ENCODE results near the gene TTC23. TPM values are rescaled to one million over a fixed set of nuclear protein-coding genes. Genes with fewer than 3 reads are reported as not detected.

The TTC23 gene
- polyA plus RNA-seq, 1 donor (not counting 4 experiments of a cell fraction or from before 2014, with no cell fraction given): 6.7 TPM

DNA sequence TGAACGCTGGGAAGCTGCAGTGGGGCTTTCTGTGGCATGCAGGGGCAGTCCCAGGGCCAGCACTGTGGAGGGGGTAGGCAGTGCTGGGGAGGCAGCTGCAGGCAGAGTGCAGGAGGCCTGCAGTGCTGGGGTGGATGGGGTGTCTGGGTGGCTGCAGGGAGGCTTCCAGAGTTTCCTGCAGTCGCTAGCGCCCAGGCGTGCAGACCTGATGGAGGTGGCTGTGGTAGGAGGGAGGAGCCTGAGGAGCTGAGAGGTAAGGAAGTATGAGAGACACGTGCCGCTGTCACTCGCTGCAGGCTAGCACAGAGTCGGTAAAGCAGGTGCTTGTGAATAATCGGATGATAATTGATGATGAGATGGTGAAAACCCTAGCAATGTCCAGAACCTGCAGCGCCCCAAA is 128.2 kb downstream of the TTC23 start:
- FAIRE-seq: no peak
- dilution Hi-C loops (cut with MboI; ENCODE audit: extremely low pct_ligation_motif_present, low sequenced_read_pairs): no loop called here
- no peak for DNase-seq (ENCODE audit: low read depth, low spot score)
- Histone ChIP-seq H3K27ac (ENCODE audit: control insufficient read depth, insufficient read depth, low read length) (no peak overlapping the region), H3K4me3 (ENCODE audit: control insufficient read depth in 2 of 3, extremely low read depth in 1 of 3, insufficient read depth in 2 of 3, low read depth in 1 of 3, low read length in 3 of 3) (no peak overlapping the region), H2AFZ (ENCODE audit: control insufficient read depth, low read length) (no peak overlapping the region), H4K20me1 (ENCODE audit: control insufficient read depth, extremely low read depth, insufficient read depth, low read length) (no peaks in the 10 kb centered on the region), H3K9me3 (ENCODE audit: control insufficient read depth, low read depth, low read length) (no peaks in the 10 kb centered on the region), H3K27me3 (ENCODE audit: control insufficient read depth, extremely low read depth, insufficient read depth, low read length) (peaks cover 12% of the 10 kb centered on the region), H3K4me1 (ENCODE audit: control insufficient read depth, extremely low read depth, insufficient read depth, low read length) (peaks cover 17% of the 10 kb centered on the region), H3K9me1 (ENCODE audit: control insufficient read depth, extremely low read depth, insufficient read depth, low read length) (no peaks in the 10 kb centered on the region), H3K9ac (ENCODE audit: control insufficient read depth, extremely low read depth, insufficient read depth, low read length) (no peak overlapping the region), H3K36me3 (ENCODE audit: control insufficient read depth in 2 of 2, extremely low read depth in 1 of 2, insufficient read depth in 2 of 2, low read length in 2 of 2) (no peaks in the 10 kb centered on the region), H3K79me2 (ENCODE audit: control insufficient read depth, insufficient read depth, low read length) (no peaks in the 10 kb centered on the region), H3K4me2 (ENCODE audit: control insufficient read depth, extremely low read depth, insufficient read depth, low read depth, low read length) (no peak overlapping the region)
- no peak for TF ChIP-seq EZH2 (IDR thresholded peaks at IDR 0.05; ENCODE audit: low read length)
- TF ChIP-seq, protein P1, sequence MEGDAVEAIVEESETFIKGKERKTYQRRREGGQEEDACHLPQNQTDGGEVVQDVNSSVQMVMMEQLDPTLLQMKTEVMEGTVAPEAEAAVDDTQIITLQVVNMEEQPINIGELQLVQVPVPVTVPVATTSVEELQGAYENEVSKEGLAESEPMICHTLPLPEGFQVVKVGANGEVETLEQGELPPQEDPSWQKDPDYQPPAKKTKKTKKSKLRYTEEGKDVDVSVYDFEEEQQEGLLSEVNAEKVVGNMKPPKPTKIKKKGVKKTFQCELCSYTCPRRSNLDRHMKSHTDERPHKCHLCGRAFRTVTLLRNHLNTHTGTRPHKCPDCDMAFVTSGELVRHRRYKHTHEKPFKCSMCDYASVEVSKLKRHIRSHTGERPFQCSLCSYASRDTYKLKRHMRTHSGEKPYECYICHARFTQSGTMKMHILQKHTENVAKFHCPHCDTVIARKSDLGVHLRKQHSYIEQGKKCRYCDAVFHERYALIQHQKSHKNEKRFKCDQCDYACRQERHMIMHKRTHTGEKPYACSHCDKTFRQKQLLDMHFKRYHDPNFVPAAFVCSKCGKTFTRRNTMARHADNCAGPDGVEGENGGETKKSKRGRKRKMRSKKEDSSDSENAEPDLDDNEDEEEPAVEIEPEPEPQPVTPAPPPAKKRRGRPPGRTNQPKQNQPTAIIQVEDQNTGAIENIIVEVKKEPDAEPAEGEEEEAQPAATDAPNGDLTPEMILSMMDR (optimal IDR thresholded peaks at IDR 0.05 in 1 of 3, IDR thresholded peaks at IDR 0.05 in 1 of 3, conservative IDR thresholded peaks at IDR 0.05 in 1 of 3; ENCODE audit: extremely low read depth in 1 of 3, insufficient read depth in 2 of 3, low read length in 3 of 3): no peak

DNA sequence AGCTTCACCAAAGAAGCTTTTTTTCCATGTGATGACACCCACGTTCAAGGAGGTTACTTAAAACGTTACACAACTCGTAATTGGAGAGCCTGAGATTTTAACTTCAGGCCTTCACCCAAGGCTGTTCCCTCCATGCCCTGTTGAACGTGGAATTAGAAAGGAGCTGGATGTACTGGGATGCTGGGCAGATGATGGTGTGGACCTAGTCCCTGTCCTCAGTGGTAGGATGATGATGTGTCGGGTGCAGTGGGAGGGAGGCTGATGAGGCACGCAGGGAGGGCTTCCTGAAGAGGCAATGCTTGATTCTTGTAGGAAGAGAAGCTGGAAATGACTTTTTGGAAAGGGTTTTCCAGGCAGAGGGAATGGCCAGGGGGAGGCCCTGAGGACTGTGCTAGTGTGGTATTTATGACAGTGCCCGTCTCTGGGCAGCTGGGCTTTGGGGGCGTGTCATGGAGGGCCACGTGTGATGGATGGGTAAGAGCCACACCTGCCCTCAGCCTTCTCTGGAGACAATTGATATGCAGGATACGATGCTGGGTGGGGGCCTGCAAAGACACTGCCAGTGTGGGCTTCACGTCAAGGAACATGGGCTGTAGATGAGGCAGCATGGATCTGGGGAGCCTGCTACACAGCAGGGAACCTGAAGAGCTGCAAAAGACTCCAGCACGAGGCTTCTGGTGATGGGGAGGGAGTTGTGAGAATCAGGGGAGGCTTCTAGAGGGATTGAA is 129.2 kb downstream of the TTC23 start:
- H3K79me2 ChIP-seq (ENCODE audit: control insufficient read depth, insufficient read depth, low read length): no peaks in the 10 kb centered on the region
- H3K4me2 ChIP-seq (ENCODE audit: control insufficient read depth, extremely low read depth, insufficient read depth, low read depth, low read length): no peak overlapping the region
- peaks cover 12% of the 10 kb centered on the region for H3K27me3 ChIP-seq (ENCODE audit: control insufficient read depth, extremely low read depth, insufficient read depth, low read length)
- no peak overlapping the region for H2AFZ ChIP-seq (ENCODE audit: control insufficient read depth, low read length)
- no peak for DNase-seq (ENCODE audit: low read depth, low spot score)
- H3K9me3 ChIP-seq (ENCODE audit: control insufficient read depth, low read depth, low read length): no peaks in the 10 kb centered on the region
- H3K4me1 ChIP-seq (ENCODE audit: control insufficient read depth, extremely low read depth, insufficient read depth, low read length): peaks cover 17% of the 10 kb centered on the region
- no peak overlapping the region for H3K27ac ChIP-seq (ENCODE audit: control insufficient read depth, insufficient read depth, low read length)
- H3K4me3 ChIP-seq (ENCODE audit: control insufficient read depth in 2 of 3, extremely low read depth in 1 of 3, insufficient read depth in 2 of 3, low read depth in 1 of 3, low read length in 3 of 3): no peak overlapping the region
- no peaks in the 10 kb centered on the region for H4K20me1 ChIP-seq (ENCODE audit: control insufficient read depth, extremely low read depth, insufficient read depth, low read length)
- no peaks in the 10 kb centered on the region for H3K9me1 ChIP-seq (ENCODE audit: control insufficient read depth, extremely low read depth, insufficient read depth, low read length)
- TF ChIP-seq EZH2 (IDR thresholded peaks at IDR 0.05; ENCODE audit: low read length): no peak
- TF ChIP-seq, protein P1 (optimal IDR thresholded peaks at IDR 0.05 in 1 of 3, IDR thresholded peaks at IDR 0.05 in 1 of 3, conservative IDR thresholded peaks at IDR 0.05 in 1 of 3; ENCODE audit: extremely low read depth in 1 of 3, insufficient read depth in 2 of 3, low read length in 3 of 3): no peak
- H3K9ac ChIP-seq (ENCODE audit: control insufficient read depth, extremely low read depth, insufficient read depth, low read length): no peak overlapping the region
- no peak for FAIRE-seq
- H3K36me3 ChIP-seq (ENCODE audit: control insufficient read depth in 2 of 2, extremely low read depth in 1 of 2, insufficient read depth in 2 of 2, low read length in 2 of 2): no peaks in the 10 kb centered on the region
- dilution Hi-C loops (cut with MboI; ENCODE audit: extremely low pct_ligation_motif_present, low sequenced_read_pairs): no loop called here
